ENCODE measurements around the gene USH2A. TPM values are rescaled to one million over a fixed set of nuclear protein-coding genes. Genes with fewer than 3 reads are reported as not detected.

USH2A gene
- total RNA-seq, 4 donors from 2014 or later, result under 0.01 to 1.0 (median under 0.01) TPM; not detected in 1

- Histone ChIP-seq H3K4me1 (no peaks in the 10 kb centered on the region), H3K9me3 (peaks cover 0 to 19% (median 0%) of the 10 kb centered on the region in 4 donors), H3K36me3 (no peaks in the 10 kb centered on the region), H3K27me3 (no peaks in the 10 kb centered on the region), H3K27ac (no peak overlapping the region), H3K4me3 (no peak overlapping the region)
- TF ChIP-seq CTCF (IDR thresholded peaks at IDR 0.05) (no peak), EP300 (IDR thresholded peaks at IDR 0.05) (no peak), POLR2A (IDR thresholded peaks at IDR 0.05) (no peak)
- WGBS, 2 donors, result 86% methylated on average over 3 of the region's 3 CpGs
- DNase-seq (ENCODE audit: low spot score in 2 of 2), result no peak
These were observed 580.3 kb downstream of the USH2A start for GRCh38 chr1:215842905-215843304.

DNA sequence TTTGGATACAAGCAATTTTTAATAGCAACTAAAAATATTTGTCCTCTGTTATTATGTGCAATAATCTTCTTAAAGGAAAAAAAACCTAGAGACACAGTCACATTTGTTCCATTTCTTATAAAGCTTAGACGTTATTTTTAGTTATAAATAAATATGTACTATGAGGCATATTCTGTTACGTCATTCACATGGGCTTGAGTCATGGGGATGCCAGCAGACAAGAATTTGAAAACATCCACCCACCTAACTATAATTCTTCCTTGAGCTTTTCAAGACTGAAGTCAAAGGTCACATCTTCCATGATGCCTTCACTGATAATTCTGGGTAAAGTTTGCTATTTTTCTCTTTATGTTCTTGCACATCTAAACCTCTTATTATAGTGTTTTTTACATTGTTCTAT lies 587.3 kb downstream of the USH2A start:
- DNase-seq (ENCODE audit: low spot score in 2 of 2), result no peak
- WGBS, 2 donors, result 50 to 64% methylated on average over 2 of the region's 2 CpGs
- Histone ChIP-seq H3K4me1 (no peaks in the 10 kb centered on the region), H3K27me3 (no peaks in the 10 kb centered on the region), H3K4me3 (no peak overlapping the region), H3K27ac (no peak overlapping the region), H3K9me3 (peaks cover 0 to 3% (median 0%) of the 10 kb centered on the region in 4 donors), H3K36me3 (no peaks in the 10 kb centered on the region)
- no peak for TF ChIP-seq CTCF (IDR thresholded peaks at IDR 0.05)
- no peak for TF ChIP-seq EP300 (IDR thresholded peaks at IDR 0.05)
- no peak for TF ChIP-seq POLR2A (IDR thresholded peaks at IDR 0.05)

GRCh38 chr1:215833941-215834729 lies 589.1 kb downstream of the USH2A start:
- no peaks in the 10 kb centered on the region for H3K36me3 ChIP-seq
- no peak overlapping the region for H3K4me3 ChIP-seq
- 85 to 91% methylated on average over 3 of the region's 3 CpGs for WGBS, 2 donors
- H3K4me1 ChIP-seq, result no peaks in the 10 kb centered on the region
- H3K27me3 ChIP-seq, result no peaks in the 10 kb centered on the region
- no peak overlapping the region for H3K27ac ChIP-seq
- DNase-seq (ENCODE audit: low spot score in 2 of 2), result no peak
- no peak for TF ChIP-seq POLR2A (IDR thresholded peaks at IDR 0.05)
- TF ChIP-seq CTCF (IDR thresholded peaks at IDR 0.05), result no peak
- peaks cover 0 to 5% (median 0%) of the 10 kb centered on the region in 4 donors for H3K9me3 ChIP-seq

DNA sequence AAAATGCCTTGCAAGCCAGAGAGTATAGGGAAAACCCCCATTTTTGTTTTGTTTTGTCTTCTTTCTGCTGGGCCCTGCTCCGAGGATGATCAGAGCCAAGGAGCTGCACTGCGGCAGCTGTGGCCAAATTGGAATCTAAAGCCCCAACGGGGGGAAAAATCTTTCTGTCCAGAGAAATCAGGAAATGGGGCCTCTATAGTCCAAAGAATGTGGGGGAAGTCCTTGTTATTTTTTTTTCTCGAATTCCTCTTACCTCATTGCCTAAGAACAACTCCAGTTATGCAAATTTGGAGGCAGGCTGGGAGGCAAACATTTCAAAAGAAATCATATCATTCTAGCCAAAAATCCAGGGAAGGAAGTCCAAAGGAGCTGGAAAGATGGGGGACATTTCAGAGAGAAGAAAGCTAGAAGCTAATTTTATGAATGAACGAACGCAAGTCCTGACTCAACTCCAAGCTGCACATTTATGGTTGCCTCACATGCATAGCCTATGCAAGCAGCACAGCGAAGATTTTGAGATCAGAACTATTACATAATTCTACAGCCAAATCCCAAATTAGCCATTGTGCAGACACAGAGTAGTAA lies 592.9 kb downstream of the USH2A start:
- Histone ChIP-seq H3K36me3 (no peaks in the 10 kb centered on the region), H3K27me3 (no peaks in the 10 kb centered on the region), H3K9me3 (peaks cover 0 to 5% (median 0%) of the 10 kb centered on the region in 4 donors), H3K4me1 (no peaks in the 10 kb centered on the region), H3K4me3 (no peak overlapping the region), H3K27ac (no peak overlapping the region)
- no peak for TF ChIP-seq CTCF (IDR thresholded peaks at IDR 0.05)
- no peak for DNase-seq (ENCODE audit: low spot score in 2 of 2)
- 68 to 73% methylated on average over 7 of the region's 7 CpGs for WGBS, 2 donors

DNA sequence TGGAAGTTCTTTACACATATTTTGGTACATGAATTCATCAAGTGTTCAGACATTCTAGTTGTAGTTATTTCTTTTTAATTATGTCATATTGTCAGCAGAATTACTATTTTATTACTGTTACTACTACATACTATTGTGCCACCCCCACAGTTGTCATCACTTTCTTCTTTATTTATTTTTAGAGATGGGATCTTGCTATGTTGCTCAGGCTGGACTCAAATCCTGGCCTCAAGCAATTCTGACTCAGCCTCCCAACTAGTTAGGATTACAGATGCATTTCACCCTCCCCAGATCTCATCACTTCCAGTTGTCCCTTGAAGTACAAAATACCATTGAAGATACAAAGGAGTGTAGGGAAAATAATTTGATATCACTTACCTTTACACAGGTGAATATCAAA lies 598.2 kb downstream of the USH2A start:
- no peaks in the 10 kb centered on the region for H3K27me3 ChIP-seq
- no peaks in the 10 kb centered on the region for H3K4me1 ChIP-seq
- TF ChIP-seq CTCF (IDR thresholded peaks at IDR 0.05), result no peak
- TF ChIP-seq POLR2A (IDR thresholded peaks at IDR 0.05), result no peak
- TF ChIP-seq EP300 (IDR thresholded peaks at IDR 0.05), result no peak
- H3K36me3 ChIP-seq, result no peaks in the 10 kb centered on the region
- no peak overlapping the region for H3K27ac ChIP-seq
- no peak for DNase-seq (ENCODE audit: low spot score in 2 of 2)
- H3K4me3 ChIP-seq, result no peak overlapping the region
- H3K9me3 ChIP-seq, result peaks cover 0 to 13% (median 0%) of the 10 kb centered on the region in 4 donors

All from tibial nerve (tissue), 4 donors.